ENCODE data around the gene PDCD1. TPM values are rescaled to one million over a fixed set of nuclear protein-coding genes. Genes with fewer than 3 reads are reported as not detected.

The PDCD1 gene
- total RNA-seq, 2 experiments from 2014 or later = 5.4 to 6.6 TPM

DNA sequence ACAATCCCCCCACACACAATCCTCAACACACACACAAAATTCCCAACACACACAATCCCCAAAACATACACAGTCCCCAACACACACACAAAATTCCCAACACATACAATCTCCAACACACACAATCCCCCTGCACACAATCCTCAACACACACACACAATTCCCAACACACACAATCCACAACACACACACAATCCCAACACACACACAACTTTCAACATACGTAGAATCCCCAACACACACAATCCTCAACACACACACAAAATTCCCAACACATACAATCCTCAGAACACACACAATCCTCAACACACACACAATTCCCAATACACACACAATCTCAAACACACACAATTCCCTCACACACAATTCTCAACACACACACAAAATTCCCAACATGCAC, 2.6 kb upstream of the PDCD1 start:
- H3K4me3 Mint-ChIP-seq = peak overlapping the region; percentile 47
- peaks cover 49% of the 10 kb centered on the region for H3K4me1 Mint-ChIP-seq
- POLR2A ChIA-PET = no interaction called here
- H3K27ac Mint-ChIP-seq = peak overlapping the region; percentile 59
- peaks cover 27% of the 10 kb centered on the region for H3K27me3 Mint-ChIP-seq
- no peak for ATAC-seq (ENCODE audit: low read depth)
- no peak for DNase-seq
- peaks cover 16% of the 10 kb centered on the region for H3K36me3 Mint-ChIP-seq
- peaks cover 11% of the 10 kb centered on the region for H3K9me3 Mint-ChIP-seq

DNA sequence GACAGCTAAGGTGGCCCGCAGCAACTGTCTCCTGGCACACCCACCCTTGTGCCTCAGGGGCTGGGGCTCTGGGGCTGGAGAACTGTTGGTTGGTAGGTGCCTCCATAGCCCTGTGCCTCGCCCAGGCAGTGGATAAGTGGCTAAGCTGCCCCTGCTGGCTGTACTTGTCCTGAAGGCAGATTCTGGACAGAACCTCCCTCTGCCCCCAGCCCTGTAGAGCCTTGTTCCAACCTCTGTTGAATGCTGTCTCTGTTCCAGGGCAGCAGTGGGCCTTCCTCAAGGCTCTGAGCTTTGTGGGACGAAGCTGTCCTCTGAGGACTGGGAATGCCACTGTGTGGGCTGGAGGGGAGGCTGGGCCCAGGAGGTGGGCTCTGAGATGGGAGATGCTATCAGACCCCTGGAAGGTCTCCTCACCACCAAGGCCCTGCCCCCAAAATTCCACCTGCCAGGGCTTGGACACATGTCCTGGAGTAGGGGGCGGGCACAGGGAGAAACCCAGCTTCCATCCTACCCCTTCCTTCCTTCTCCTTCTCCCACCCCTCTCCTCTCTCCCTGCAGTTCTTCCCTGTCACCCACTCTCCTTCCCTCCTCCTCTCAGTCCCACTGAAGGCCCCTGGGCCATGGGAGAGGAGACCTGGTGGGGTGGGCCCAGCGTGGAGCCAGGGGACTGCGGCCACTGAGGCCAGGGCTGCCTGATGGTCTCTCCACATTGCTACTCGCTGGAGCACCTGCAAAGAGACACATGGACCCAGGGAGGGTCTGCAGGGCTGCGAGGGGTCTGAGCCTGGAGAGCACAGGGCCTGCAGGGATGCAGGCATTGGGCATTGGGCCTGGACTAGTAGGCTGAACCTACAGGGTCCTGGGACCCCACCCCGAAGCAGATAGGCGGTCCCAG, 1.7 kb upstream of the PDCD1 start:
- Mint-ChIP-seq H3K9me3 (peaks cover 11% of the 10 kb centered on the region), H3K4me3 (no peak overlapping the region), H3K4me1 (peaks cover 43% of the 10 kb centered on the region), H3K27me3 (peaks cover 22% of the 10 kb centered on the region), H3K36me3 (peaks cover 14% of the 10 kb centered on the region), H3K27ac (peak overlapping the region; percentile 92)
- DNase-seq (no peak), ATAC-seq (ENCODE audit: low read depth) (peak; percentile 13)
- POLR2A ChIA-PET = interaction anchor here (1.1 to 2.4 kb wide), 5 partner anchors 8 to 174 kb away, joined by 5 to 14 read pairs (median 10); partner anchors contain the start of genes D2HGDH, DTYMK and RTP5

DNA sequence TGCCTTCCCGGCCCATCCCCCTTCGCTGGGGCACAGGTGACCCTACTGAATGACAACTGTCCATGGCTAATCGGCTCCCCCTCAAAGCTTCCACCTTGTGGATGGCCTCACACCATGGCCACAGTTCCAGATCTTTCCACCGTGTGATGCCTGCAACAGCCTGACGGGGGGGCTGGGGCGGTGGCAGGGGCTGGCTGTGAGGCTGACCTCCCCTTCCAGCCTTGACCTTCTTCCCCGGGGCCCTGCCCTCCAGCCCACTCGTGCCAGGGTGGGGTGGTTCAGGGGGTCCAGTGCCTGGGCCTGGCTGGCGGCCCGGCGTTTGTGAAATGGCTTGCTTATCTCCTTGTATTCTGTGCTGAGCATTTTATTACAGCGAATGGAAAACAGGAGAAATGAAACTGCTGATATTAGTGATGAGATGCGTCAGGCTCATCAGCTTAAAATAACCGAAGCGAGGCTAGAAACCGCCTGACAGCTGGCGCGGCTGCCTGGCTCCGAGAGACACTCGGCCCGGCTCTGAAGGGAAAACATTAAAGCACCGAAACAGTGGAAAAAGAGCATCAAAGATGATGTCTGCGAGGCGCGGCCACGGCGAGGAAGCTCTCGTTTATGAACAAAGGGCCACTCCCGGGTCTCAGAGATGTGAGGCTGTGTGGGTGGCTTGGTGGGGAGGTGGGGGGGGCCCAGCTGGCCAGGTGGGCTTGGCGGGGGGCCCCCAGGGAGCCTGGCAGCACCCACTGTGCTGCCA, 916 bp upstream of the PDCD1 start:
- Mint-ChIP-seq H3K4me1 (peaks cover 35% of the 10 kb centered on the region), H3K36me3 (peaks cover 7% of the 10 kb centered on the region), H3K27ac (peak overlapping the region; percentile 92), H3K27me3 (peaks cover 15% of the 10 kb centered on the region), H3K4me3 (peak overlapping the region; percentile 83), H3K9me3 (peaks cover 6% of the 10 kb centered on the region)
- ATAC-seq (ENCODE audit: low read depth) (peak; percentile 32), DNase-seq (no peak)
- POLR2A ChIA-PET = interaction anchor here (0.6 to 2.4 kb wide), 6 partner anchors 9 to 173 kb away, joined by 5 to 14 read pairs (median 9); partner anchors contain the start of genes D2HGDH, DTYMK and RTP5

DNA sequence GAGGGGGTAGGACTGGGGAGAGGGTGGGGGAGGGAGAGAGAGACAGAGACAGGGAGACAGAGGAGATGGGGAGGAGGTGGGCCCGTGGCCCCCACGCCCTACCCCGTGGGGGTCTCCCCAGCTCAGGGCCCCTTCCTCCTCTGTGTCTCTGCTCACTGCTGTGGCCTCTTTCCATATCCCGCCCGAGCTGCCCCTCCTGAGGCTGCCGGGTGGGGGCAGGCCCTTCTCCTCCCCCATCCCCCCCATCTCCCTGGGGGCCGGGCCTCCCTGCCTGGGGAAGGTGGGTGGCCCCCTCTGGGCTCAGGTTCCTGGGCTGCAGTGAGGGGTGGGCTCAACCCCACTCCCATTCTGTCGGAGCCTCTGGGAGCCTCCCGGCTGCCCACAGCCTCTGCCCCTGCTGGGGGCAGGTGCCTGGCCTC, 332 bp upstream of the PDCD1 start:
- Mint-ChIP-seq H3K27ac (peak overlapping the region; percentile 92), H3K27me3 (peaks cover 9% of the 10 kb centered on the region), H3K36me3 (peaks cover 3% of the 10 kb centered on the region), H3K4me1 (peaks cover 29% of the 10 kb centered on the region), H3K4me3 (peak overlapping the region; percentile 73), H3K9me3 (peaks cover under 1% of the 10 kb centered on the region)
- peak; percentile 29 for ATAC-seq (ENCODE audit: low read depth)
- POLR2A ChIA-PET = interaction anchor here (0.6 to 2.4 kb wide), 5 partner anchors 10 to 172 kb away, joined by 5 to 14 read pairs (median 10); partner anchors contain the start of genes DTYMK and RTP5
- DNase-seq = no peak

DNA sequence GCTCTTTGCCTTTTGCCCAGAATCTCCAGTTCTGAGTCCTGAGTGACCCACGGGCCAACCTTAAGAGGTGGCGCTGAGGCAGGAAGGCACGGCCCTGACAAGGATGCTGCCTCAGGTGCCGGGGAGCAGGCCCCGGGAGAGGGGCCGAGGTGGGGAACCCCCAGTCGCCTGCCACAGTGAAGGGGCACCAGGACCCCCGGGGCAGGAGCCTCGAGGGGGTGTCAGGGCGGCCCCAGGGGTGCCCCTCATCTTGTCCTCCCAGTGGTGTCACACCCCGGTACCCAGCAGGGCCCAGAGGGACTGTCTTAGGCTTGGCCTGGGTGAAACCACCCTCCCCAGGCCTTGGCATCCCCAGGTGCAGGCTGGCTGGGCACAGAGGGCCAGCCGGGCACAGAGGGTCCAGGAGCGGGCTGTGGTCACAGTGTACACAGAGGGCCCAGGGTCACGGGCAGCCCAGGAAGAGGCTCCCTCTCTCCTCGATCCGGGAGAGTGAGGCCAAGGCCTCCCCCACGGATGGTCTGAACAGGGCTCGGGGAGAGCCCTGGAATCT, 1.0 kb downstream of the PDCD1 start:
- H3K27me3 Mint-ChIP-seq = peaks cover 2% of the 10 kb centered on the region
- peaks cover 20% of the 10 kb centered on the region for H3K4me1 Mint-ChIP-seq
- H3K9me3 Mint-ChIP-seq = no peaks in the 10 kb centered on the region
- DNase-seq = no peak
- H3K27ac Mint-ChIP-seq = no peak overlapping the region
- ATAC-seq (ENCODE audit: low read depth) = no peak
- H3K4me3 Mint-ChIP-seq = peak overlapping the region; percentile 62
- POLR2A ChIA-PET = interaction anchor here (0.9 kb wide), 1 partner anchor 13 kb away, joined by 5 read pairs; no protein-coding TSS in a partner anchor
- H3K36me3 Mint-ChIP-seq = peaks cover 2% of the 10 kb centered on the region

DNA sequence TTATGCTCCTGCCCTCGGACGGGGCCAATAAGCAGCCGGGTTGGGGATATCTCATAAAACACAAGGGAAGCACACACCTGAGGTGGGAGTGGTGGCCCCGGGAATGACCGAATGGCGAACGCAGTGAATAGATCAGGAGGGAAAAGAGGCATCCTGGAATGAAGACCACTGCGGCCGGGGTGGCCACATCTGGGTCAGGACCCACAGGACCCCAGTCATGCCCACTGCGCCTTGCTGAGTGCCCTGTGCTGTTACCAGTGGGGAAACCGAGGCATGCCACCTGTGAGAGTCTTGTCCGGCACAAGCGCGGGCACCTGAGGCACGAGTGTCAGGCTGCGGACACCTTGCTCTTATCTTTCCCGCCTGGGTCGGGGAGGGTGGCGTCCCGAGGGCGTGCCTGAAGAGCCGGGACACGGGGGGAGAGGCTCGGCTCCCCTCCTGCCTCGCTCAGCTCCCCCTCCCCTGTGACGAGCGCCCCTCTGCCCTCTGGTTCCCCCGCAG, 1.6 kb downstream of the PDCD1 start:
- ATAC-seq (ENCODE audit: low read depth) = no peak
- Mint-ChIP-seq H3K9me3 (no peaks in the 10 kb centered on the region), H3K27ac (no peak overlapping the region), H3K4me3 (no peak overlapping the region), H3K36me3 (peaks cover 2% of the 10 kb centered on the region), H3K27me3 (no peaks in the 10 kb centered on the region), H3K4me1 (peaks cover 19% of the 10 kb centered on the region)
- POLR2A ChIA-PET = no interaction called here
- DNase-seq = no peak

DNA sequence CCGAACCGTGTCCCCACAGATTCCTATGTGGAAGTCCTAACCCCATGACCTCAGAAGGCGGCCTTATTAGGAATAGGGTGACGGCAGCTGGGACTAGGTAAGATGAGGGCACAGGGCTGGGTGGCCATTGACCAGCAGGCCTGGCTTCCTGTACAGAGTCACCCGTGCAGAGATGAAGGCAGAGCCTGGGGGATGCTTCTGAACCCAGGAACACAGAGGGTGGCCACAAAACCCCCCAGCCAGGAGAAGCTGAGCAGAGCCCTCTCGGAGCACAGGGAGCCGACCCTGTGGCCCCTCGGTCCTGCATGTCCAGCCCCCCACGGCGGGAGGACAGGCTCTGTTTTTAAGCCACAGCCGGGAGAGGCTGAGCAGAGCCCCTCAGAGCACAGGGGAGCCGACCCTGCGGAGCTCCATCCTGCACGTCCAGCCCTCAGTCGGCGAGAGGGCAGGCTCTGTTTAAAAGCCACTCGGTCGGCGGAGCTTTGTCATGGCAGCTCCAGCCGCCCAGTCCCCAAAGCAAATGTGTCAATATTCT, 2.7 kb downstream of the PDCD1 start:
- peaks cover 9% of the 10 kb centered on the region for H3K4me1 Mint-ChIP-seq
- no peak overlapping the region for H3K27ac Mint-ChIP-seq
- no peaks in the 10 kb centered on the region for H3K27me3 Mint-ChIP-seq
- no peaks in the 10 kb centered on the region for H3K9me3 Mint-ChIP-seq
- DNase-seq = no peak
- POLR2A ChIA-PET = no interaction called here
- H3K36me3 Mint-ChIP-seq = no peaks in the 10 kb centered on the region
- ATAC-seq (ENCODE audit: low read depth) = no peak
- H3K4me3 Mint-ChIP-seq = no peak overlapping the region

DNA sequence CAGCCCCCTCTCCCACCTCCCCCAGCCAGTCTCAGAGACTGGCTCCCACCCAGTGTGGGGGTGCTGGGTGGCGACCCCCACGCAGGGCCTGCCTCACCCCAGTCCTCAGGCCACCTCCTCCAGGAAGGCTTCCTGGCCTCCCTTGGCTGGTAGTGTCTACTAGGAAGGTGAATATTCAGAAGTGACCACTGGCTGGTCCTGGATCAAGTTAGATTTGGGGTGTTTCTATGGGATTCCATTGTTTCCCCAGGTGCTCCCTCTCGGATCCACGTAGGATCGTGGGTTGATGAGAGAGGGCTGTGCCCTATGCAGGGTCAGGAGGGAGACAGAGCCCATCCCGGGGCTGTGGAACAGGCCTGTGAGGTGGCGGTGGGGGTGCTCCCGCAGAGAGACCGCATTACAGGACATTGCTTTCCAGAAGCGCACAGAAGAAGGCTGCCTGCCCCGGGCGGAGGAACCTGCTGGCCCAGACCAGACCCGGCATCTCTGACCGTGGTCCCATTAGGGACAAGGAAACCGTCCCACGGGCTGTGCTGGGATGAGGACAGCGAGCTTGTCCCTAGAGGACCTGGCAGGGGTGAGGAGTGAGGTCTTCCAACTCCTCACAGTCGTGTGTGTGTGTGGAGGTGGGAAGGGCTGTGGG, 3.3 kb downstream of the PDCD1 start:
- Mint-ChIP-seq H3K4me1 (peaks cover 6% of the 10 kb centered on the region), H3K27ac (no peak overlapping the region), H3K4me3 (no peak overlapping the region), H3K9me3 (no peaks in the 10 kb centered on the region), H3K36me3 (no peaks in the 10 kb centered on the region), H3K27me3 (no peaks in the 10 kb centered on the region)
- POLR2A ChIA-PET = no interaction called here
- no peak for ATAC-seq (ENCODE audit: low read depth)
- no peak for DNase-seq

DNA sequence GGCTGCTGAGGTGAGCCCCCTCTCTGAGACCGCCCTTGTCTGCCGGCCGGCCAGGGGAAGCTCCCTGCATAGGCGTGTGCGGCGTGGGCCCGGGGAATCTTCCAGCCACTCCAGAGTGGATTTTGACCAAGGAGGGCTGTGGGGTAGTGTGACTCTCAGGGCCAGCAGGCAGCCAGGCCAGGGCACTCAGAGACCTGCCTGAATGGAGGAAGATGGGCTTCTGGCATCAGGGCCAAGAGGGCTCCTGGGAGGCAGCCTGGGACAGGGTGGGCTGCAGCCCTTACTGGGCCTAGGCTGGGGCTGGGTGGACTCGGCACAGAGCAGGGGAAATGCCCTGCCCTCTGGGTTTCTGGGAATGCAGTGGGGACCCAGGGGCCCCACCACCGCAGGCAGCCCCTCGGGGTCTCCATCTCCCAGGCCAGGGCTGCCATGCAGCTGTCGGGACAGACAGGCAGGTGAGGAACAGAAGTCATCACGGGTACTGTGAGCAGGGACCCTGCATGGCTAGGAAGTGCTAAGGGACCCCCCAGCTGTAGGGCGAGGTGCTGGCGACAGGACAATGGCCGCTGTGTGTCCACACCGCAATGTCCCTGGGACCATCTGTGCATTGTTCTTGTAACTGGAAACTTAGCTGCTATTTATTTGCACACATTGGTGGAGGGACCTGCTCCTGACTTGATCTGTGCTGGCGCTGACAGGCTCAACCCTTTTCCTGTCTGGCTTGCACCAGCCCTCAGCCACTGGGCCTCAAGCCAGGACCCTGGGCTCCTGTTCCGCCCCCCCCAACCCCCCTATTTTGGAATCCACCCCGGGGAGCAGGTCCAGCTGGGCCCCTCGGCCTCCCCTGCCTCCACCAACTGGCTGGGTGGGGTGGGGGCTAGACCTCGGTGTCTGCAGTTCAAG, 4.1 kb downstream of the PDCD1 start:
- no peak overlapping the region for H3K4me3 Mint-ChIP-seq
- no peak overlapping the region for H3K27ac Mint-ChIP-seq
- no peaks in the 10 kb centered on the region for H3K9me3 Mint-ChIP-seq
- DNase-seq (no peak), ATAC-seq (ENCODE audit: low read depth) (no peak)
- H3K4me1 Mint-ChIP-seq = peaks cover under 1% of the 10 kb centered on the region
- H3K27me3 Mint-ChIP-seq = no peaks in the 10 kb centered on the region
- H3K36me3 Mint-ChIP-seq = no peaks in the 10 kb centered on the region
- POLR2A ChIA-PET = no interaction called here

DNA sequence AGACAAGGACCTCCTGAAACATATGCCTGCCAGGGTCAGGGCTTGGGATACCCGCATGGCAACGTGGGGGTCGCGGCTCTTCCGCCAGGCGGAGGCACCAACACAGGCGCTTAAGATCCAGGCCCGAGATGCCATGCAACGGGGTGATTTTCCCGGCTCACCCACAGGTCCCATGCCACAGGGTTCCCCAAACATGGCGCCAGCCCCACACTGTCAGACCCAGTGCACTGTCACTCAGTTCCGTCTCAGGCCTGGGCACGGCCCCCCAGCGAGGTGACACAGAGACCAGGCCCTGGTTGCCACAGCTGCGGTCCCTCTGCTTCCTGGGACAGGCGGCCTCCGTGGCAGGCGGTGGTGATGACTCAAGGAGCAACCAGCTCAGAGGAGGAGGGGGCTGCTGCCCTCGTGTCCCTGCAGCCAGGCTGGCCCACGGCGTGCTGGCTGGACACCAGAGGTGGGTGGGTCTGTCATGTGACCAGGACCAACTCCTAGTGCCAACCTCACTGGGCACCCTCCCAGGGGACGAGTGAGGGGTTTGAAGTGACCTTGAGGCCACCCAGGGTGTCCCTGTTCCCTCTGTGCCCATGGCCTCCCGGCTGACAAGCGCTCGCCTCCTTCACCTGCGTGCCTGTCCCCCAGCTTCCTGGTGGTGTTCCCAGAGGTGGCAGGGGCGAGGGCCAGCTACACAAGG, 4.9 kb downstream of the PDCD1 start:
- no peak for DNase-seq
- H3K4me3 Mint-ChIP-seq = no peak overlapping the region
- no peaks in the 10 kb centered on the region for H3K27me3 Mint-ChIP-seq
- H3K27ac Mint-ChIP-seq = no peak overlapping the region
- ATAC-seq (ENCODE audit: low read depth) = no peak
- H3K9me3 Mint-ChIP-seq = no peaks in the 10 kb centered on the region
- H3K36me3 Mint-ChIP-seq = no peaks in the 10 kb centered on the region
- no peaks in the 10 kb centered on the region for H3K4me1 Mint-ChIP-seq
- POLR2A ChIA-PET = no interaction called here

DNA sequence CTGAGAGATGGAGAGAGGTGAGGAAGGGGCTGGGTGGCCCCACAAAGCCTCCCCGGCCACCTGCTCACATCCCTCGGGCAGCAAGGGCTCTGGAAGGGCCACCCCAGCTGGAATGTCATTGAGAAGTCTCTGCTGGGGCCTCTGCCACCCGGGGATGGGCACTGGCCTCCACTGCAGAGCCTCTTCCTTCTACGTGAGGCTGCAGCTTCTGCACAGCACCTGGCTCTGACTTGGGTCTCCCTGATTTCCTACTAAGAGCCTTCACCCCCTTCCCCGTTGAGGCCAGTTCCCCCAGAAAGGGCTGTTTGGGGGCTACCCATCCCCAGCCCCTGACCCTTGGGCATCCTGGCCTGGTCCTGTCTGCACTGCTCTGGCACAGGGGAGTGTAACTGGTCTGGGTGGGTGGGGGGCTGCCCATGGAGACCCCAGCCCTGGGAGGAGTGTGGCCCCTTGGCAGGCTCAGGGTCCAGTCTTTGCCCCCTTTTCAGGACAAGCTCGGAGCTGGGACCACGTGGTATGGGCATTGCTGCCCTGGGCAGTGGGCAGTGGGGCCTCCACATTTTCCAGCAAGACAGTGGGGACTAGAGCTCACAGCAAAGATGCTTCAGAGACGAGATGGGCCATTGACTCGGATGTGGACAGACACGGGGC, 5.6 kb downstream of the PDCD1 start:
- ATAC-seq (ENCODE audit: low read depth) = no peak
- Mint-ChIP-seq H3K27me3 (no peaks in the 10 kb centered on the region), H3K36me3 (no peaks in the 10 kb centered on the region), H3K9me3 (no peaks in the 10 kb centered on the region), H3K4me3 (no peak overlapping the region), H3K27ac (no peak overlapping the region), H3K4me1 (no peaks in the 10 kb centered on the region)
- POLR2A ChIA-PET = no interaction called here
- DNase-seq = no peak
